Muscle of back (tissue), 11 donors: ENCODE measurements around the gene CHADL. TPM values are rescaled to one million over a fixed set of nuclear protein-coding genes. Genes with fewer than 3 reads are reported as not detected.

Experiments
- DNase-seq, 3 donors: peaks; one replicate each; pipeline versions ENCODE4 v3.0.0 to v3.0.0-alpha.2; 2013
- polyA plus RNA-seq, 10 donors: library from polyadenylated mRNA; unstranded; fragments of 120-200 nt; gene quantifications; one replicate each; pipeline ENCODE4 v1.2.1, GENCODE V29; 2013; ENCODE audit not compliant: insufficient read length in 10 of 10

The CHADL gene
- polyA plus RNA-seq, 10 donors: 3.0 to 4.3 (median 3.6) TPM

- peak in 2 of 3 donors; percentile 23 to 32 for DNase-seq
Observed at GRCh38 chr22:41256254-41257253, 15.8 kb upstream of the CHADL start.

GRCh38 chr22:41254230-41254629 is 13.5 kb upstream of the CHADL start:
- DNase-seq: no peak

GRCh38 chr22:41252365-41252764 is 11.6 kb upstream of the CHADL start:
- DNase-seq: no peak

DNA sequence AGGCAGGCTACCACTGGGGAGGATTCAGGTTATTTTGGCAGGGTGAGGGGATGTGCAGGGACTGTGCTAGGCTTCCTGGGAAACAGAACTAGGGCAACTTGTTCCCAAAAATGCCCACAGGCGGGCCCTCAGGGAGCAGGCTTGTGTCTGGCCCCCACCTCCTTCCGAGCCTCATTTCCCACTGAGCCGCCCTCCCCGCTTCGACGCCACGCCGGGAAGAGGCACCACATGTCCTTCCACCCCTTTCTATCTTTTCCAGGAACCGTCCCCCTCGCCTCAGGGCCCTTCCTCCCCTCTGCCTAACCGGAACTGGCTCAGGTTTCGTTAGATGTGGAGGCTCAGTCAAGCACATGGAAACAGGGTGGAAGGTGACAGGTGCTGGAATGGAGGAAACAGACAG is 9.4 kb upstream of the CHADL start:
- no peak for DNase-seq

- DNase-seq: no peak
Observed at GRCh38 chr22:41249442-41249841, 8.7 kb upstream of the CHADL start.

GRCh38 chr22:41248758-41249157 is 8.0 kb upstream of the CHADL start:
- DNase-seq: no peak

DNA sequence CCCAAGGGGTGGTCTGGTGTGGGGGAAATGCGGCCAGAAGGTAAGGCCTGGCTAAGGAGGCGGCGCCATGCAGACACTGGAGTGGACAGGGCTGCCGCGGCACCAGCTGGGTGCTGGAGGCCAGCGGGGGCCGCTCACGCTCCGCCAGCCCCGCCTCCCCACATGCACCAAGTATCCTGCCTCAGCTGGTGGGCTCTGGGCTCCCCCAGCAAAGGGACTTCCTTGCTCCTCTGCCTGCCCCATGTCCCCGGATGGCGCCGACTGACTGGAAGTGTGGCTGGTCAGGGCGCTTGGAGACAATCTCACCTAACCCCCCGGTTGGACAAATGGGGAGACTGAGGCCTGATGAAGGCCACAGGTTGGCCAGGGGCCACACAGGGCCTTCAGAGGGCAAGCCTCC is 7.6 kb upstream of the CHADL start:
- DNase-seq: no peak

GRCh38 chr22:41247703-41248102 is 7.0 kb upstream of the CHADL start:
- DNase-seq: no peak

DNA sequence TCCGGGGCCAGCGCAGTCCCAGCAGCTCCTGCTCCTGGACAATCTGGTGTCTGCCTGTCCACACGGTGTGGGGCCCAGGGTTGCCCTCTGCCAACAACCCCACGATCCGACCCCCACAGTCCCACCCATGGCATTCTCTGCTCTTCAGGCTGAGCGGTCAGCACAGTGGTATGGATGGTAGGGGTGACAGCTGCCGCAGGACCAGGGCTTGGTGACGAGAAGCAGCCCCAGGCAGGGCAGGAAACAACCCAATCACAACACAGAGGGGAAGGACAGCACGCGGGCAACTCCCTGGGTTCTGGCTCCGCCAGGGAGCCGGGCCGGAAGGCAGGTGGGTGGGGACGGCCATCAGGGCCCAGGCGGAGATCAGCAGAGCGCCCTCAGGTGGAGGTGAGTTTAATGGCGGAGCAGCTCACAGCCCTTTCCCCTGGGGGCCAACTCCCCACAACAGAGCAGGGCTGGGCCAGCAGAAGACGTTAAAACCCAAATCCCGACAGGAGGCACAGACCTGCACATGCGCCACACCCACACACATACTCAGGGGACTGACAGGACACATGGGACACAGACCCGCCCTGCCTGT is 5.3 kb upstream of the CHADL start:
- DNase-seq: no peak

- no peak for DNase-seq
Observed at GRCh38 chr22:41243361-41243760, 2.6 kb upstream of the CHADL start.

- DNase-seq: no peak
Observed at GRCh38 chr22:41242396-41243117, 1.8 kb upstream of the CHADL start.

DNA sequence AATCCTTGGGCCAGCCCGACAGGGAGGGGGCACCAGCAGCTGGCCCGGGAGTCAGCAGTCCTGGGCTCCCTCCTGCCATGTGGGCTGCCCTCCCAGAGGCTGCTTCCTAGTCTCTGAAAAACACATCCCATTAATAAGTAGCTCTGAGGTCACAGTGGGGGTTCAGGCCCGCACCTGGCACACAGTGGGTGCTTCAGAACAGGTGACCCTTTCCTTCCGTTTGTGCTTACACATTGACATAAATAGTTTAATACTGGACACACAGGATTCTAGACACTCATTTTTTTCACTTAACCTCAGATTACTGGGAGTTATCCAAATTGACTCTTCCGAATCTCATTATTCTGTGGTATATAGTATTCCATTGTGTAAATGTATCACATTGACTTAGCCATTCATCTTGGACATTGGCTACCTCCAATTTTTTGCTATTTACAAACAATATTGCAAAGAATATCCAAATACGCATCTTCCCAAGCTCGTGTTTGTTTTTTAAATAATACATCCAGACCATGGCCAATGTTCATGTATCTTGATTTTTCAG is 474 bp upstream of the CHADL start:
- DNase-seq: no peak

DNA sequence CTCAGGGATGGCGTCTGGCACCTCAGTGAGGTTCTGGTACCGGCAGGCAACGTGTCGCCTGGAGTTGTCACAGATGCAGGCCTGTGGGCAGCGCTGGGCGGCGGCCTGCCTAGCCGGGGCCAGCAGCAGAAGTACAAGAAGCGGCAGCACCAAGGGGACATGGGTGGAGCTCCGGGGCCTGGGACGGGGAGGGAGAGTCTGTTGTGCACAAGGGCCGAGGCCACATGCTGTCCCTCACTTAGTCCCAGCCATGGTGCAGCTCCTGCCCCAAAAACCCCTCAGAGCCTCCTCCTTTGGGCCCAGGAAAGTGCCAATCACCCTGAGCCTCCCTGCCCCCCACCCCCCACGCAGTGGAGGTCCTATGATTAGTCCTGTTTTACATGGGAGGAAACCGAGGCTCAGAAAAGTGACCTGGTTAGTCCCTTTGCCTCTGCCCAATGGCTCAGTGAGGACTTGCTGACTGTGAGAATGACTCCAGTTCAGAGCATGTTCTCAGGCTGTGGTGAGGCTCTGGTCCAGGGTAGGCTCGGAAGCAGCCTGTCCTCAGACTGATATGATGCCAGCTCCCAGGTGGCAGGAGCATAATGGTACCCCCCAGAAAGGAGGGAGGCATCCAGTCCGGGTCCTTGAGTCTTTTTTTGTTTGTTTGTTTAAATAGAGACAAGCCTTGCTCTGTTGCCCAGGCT is 1.1 kb downstream of the CHADL start:
- no peak for DNase-seq

- no peak for DNase-seq
Observed at GRCh38 chr22:41238570-41239442, 1.9 kb downstream of the CHADL start.

- peak; percentile 27 to 77 (median 60) for DNase-seq
Observed at GRCh38 chr22:41237707-41238569, 2.8 kb downstream of the CHADL start.

DNA sequence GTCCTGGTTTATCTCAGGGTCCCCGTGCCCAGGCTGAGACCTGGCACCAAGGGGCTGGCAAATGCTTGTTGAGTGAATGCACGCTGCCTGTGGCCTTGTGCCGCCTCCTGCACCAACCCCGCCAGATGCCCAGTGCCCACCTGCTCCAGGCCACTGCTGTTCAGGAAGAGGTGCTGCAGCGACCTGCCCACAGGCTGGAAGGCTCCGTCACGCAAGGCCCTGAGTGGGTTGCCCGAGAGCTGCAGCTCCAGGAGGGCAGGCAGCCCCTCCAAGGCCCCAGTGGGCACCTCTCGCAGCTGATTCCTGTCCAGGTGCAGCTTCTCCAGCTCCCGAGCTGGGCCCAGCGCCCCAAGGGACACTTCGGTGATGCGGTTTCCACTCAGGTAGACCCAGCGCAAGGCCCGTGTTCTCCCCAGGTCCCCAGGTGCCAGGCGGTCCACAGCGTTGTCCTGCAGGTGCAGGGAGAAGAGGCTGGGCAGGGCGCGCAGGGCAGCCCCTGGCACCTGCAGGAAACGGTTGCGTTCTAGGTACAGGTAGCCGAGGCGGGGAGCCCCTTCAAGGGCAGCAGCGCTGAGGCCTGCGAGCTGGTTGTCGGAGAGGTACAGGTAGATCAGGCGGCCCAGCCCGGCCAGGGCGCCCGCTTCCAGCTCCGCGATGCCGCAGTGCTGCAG is 3.6 kb downstream of the CHADL start:
- no peak for DNase-seq

DNA sequence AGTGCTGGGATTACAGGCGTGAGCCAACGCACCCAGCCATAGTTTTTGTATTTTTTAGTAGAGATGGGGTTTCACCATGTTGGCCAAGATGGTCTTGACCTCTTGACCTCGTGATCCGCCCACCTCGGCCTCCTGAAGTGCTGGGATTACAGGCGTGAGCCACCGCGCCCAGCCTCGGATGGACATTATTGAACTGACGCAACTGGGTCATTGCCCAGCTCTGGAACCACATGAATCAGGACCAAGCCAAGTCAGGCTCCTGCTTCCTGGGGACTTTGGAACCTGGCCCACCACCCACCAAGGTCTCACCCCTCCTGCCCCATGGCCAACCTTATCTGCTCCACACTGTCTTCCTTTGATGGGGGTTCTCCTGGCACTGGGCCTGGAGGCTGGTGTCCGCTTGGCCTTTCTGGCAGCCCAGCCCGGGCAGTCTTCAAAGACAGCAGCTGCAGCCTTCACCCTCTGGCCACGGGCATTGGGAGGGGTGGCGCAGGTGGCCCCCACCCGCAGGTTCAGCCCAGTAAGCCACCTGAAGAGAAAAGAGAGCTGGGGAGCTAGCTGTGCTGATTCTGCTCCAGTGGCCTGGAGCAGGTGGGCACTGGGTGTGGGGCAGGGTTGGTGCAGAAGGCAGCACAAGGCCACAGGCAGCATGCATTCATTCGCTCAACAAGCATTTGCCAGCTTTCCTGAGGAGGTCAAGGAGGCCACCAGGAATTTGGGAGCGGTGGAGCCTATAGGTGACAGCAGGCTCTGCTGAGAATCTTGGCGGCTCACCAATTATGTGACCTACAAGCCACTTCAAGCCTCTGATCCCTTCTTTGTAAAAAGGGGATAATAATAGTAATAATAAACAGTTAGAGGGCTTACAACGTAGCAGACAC is 5.7 kb downstream of the CHADL start:
- DNase-seq: no peak

GRCh38 chr22:41231369-41231768 is 9.4 kb downstream of the CHADL start:
- DNase-seq: no peak
